T-helper 1 cell treated with Interleukin-12 subunit alpha and Interleukin-12 subunit beta and Interleukin-4 antibody, amounts not matched to agents 30 ng/mL and 1 ng/mL, for 36 hours (primary cell): ENCODE measurements around the gene STK32A. TPM values are rescaled to one million over a fixed set of nuclear protein-coding genes. Genes with fewer than 3 reads are reported as not detected.
"Not testable (repeated sequence)": the region's sequence is repeated elsewhere in the genome, so short reads cannot be mapped to it uniquely, and the experiment has no call there.

Experiments
- intact Hi-C: fragments of 100-400 bp; cut with micrococcal nuclease; formaldehyde crosslinking; loops from one replicate; pipeline ENCODE4 v1.15.1; 2024
- total RNA-seq: library from RNA; stranded (reverse); gene quantifications from 2 replicates; pipeline ENCODE4 v1.2.3, GENCODE V29; 2022

Gene STK32A
- total RNA-seq, 1 donor from 2014 or later: not detected

DNA sequence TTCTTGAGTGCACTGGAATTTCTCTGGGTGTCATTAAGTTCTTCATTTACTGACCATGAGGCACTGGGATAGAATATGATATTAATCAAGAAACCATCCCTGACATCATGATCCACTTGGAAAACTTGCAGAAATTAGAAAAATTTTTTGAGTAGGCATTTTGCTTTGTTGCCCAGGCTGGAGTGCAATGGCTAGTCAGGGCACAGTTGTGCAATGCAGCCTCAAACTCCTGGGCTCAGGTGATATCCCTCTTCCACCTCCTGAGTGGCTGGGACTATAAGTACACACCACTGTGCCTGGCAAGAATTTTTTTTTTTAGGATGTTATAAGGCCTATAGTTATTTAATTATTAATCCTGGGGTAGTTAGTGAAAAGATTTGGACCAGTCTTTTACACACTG lies 106.5 kb downstream of the STK32A start:
- intact Hi-C loops: no loop called here

DNA sequence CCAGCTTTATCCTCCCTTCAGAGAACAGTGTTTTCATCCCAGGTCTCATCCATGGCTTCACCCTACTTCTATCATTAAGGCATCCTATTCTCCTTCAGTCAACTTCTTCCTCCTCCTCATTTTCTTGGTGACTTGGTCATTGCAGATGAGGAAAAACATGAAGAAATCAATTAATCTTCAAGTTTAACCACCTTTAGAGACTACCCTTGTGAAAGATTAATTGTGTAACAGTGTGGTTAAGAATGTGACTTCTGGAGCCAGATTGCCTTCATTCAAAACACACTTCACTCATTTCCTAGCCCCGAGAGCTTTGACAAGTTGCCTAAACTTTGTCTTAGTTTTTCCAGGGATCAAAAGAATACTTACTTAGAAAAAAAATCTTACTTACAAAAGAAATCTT lies 110.0 kb downstream of the STK32A start:
- intact Hi-C loops: no loop called here

GRCh38 chr5:147346006-147346561 lies 111.3 kb downstream of the STK32A start:
- intact Hi-C loops: no loop called here

GRCh38 chr5:147348046-147348445 lies 113.2 kb downstream of the STK32A start:
- intact Hi-C loops: no loop called here

DNA sequence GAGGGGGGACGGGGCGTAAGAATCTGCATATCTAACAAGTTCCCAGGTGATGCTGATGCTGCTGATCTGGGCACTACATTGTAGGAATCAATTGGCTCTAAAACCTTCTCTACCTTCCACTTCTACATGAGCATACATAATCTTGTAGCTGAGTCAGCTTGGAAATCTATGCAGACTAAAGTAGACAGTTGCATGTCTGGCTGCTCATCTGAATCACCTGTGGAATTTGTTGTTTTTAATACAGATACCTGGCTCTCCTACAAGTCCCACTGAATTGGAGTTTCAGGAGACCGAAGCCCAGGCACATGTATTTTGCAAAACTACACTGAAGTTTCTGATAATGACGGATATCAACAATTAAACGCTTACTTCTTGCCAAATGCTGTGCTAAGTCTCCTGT lies 113.6 kb downstream of the STK32A start:
- intact Hi-C loops: no loop called here

GRCh38 chr5:147349241-147349640 lies 114.4 kb downstream of the STK32A start:
- intact Hi-C loops: no loop called here

DNA sequence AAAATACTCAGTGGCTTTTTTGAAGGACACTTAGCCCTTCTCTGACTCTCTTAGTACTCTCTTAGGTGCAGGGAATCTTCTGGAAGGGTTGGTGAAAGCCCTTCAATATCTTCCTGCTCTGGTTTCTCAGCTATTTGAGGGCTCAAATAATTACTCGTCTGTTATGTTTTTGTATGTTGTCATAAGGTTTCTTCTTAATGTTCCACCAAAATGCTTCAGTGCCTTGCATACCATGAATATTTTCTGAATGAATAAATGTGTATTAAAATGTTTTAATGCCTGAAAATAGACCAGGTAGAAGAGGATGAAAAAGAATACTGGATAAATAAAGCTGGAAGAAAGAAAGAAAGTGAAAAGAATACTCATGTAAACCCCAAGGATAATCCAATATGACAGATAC lies 124.3 kb downstream of the STK32A start:
- intact Hi-C loops: no loop called here

DNA sequence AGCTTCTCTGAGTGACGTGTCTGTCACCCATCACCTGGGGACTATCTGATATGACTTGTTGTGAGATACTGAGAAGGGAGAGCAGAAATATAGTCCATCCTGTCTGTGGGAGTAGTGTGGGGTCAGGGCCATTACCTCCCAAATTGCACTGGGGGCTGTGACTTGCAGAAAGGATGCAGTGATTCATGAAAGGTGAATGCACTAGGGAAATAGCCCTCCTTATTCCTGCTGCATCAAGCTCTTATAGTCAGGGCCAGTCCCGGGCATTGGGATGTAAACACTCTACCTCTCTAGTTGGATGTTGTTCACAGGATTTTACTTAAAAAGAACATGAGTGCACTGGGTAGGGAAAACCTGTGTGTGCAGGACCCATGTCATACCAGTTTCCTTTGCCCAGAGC lies 124.8 kb downstream of the STK32A start:
- intact Hi-C loops: no loop called here

DNA sequence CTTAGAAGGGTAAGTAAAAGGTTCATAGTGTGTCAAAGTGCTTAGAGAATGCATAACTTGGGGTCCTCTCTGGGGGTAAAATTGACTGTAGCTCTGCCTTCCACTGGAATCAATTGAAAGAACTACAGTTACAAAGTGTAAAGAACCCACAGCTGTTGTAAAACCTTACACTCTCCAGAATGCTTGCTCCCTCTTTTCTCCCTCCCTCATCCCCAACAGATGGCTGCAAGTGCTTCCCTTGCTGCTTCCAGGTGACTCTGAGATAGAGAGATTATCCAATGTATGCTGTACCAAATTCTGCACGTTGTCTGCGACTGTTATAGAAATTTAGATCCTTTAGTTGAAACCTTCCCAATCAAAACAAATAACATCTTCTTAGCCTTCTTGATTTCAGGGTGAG lies 126.0 kb downstream of the STK32A start:
- intact Hi-C loops: no loop called here

GRCh38 chr5:147361441-147362175 lies 126.8 kb downstream of the STK32A start:
- intact Hi-C loops: no loop called here

DNA sequence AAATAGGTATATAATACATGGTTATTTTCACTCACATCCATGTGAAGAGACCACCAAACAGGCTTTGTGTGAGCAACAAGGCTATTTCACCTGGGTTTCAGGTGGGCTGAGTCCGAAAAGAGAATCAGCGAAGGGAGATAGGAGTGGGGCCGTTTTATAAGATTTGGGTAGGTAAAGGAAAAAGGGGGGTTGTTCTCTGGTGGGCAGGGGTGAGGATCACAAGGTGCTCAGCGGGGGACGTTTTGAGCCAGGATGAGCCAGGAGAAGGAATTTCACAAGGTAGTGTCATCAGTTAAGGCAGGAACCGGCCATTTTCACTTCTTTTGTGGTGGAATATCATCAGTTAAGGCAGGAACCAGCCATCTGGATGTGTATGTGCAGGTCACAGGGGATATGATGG lies 132.6 kb downstream of the STK32A start:
- intact Hi-C loops: not testable (repeated sequence)

DNA sequence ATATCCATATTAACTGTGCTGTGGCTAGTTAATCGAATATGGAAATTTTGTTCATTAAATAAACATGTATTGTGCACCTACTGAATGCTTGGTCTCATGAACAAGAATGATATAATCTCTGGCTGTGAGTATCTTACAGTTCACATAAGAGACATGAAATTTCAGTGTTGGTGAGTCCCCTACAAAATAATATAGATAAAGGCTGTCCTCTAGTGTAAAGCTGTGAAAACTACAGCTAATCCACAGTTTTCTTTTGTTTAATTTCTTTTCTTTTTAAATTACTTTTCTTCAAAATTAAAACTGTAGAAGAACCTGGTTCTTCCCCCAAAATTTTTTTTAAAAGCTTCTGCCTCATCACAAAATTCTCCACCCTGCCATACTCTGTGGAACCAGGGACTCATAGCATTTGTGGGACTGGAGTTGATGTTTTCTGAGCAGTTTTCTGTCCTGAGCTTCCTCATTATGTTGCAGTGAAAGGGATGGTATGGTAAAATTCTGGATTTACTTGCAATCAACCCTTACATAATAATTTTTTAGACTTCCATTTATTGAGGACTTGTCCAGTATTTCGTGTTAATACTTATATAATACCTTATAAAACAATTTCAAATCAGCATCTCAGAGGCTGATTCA lies 135.0 kb downstream of the STK32A start:
- intact Hi-C loops: loop anchor here (2.0 kb wide), 1 partner anchor 271 kb away; no protein-coding TSS in a partner anchor

GRCh38 chr5:147371290-147371689 lies 136.5 kb downstream of the STK32A start:
- intact Hi-C loops: no loop called here

DNA sequence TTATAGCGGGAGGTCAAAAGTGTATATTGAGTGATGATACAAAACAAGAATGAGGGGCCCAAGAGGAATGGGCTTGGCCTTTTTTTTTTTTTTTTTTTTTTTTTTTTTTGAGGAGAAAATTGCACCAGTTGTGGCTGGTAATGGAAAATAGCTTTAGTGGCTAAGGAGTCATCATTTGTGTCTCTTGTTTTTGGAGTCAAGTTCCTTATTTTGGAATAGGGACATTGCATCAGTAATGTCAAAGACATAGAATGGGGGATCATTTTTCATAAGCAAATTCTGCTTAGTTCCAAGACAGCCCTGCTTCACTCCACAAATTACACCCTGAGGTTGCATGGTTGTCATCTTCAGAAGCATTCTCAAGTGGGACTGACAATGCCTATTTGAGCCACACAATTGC lies 137.4 kb downstream of the STK32A start:
- intact Hi-C loops: no loop called here

- intact Hi-C loops: no loop called here
Measured at GRCh38 chr5:147373328-147373727, 138.5 kb downstream of the STK32A start.

- intact Hi-C loops: no loop called here
Measured at GRCh38 chr5:147375151-147375550, 140.3 kb downstream of the STK32A start.

GRCh38 chr5:147377682-147378081 lies 142.9 kb downstream of the STK32A start:
- intact Hi-C loops: no loop called here

- intact Hi-C loops: no loop called here
Measured at GRCh38 chr5:147381555-147381954, 146.7 kb downstream of the STK32A start.

GRCh38 chr5:147382776-147383175 lies 147.9 kb downstream of the STK32A start:
- intact Hi-C loops: no loop called here

DNA sequence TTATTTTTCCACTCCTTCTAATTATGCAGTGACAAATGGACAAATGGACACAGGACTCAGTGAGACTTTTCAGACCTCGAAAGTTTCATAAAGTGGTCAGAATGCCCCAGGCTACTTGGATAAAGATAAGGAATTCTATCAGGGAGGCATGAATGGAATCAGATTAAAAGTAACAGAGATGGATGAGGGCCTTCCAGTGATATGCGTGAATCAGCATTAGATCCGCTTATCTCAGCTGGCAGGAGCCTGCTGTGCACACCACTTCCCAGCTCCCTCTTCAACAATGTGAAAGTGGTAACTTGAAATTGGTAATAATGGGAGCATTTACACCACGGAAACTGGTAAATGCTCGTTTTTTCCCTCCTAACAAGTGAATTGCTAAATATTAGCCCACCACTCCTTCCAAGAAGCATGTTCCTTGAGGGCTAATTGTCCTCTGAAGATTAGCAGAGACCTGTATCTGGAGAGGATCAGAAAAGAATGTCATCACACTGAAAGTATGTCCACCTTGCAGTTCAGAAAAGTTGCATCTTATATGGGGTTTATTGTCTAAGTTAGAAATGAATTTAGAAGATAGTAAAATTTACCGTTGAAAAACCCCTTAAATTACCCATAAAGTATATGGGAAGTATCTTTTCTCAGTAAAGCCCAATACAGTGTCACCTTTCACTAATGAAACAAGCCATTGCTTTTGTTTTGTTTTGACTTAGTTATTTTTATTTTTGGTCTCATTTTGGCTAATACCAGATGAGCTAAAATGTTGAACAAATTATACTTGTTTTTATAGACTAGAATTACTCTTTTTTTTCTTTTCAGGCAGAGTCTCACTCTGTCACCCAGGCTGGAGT lies 149.7 kb downstream of the STK32A start:
- intact Hi-C loops: no loop called here

DNA sequence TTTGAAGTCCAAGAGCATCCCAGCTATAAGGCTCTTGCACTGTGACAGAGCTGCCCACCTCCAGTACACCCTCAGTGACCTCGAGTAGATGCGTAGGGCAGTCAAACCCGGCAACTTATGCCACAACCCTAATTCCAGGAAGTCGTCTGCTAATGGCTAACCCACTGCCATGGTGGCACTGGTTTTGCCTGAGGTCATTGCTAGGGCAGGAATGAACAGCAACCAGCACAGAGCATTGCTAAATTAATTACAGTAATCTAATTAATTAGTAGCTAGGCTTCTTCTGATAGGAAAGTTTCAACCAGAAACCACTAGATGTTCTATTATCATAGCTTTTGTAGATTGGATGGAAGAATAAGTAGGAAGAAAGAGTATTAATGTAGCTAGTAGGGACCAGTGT lies 152.3 kb downstream of the STK32A start:
- intact Hi-C loops: no loop called here
